Tibial artery (tissue), 4 donors: ENCODE results near the gene ZYG11A.

Experiments used
- DNase-seq, 2 donors: peaks; one replicate each; pipeline ENCODE4 v3.0.0-alpha.2; 2019
- H3K27ac ChIP-seq, 2 donors: fragments of 200-600 bp; sonication (generic) in 1 of 2; 1 replicate in 1 of 2; 2 replicates in 1 of 2; pipeline ENCODE4 v1.5.1; 2018 to 2019; ENCODE audit warnings: mild to moderate bottlenecking in 1 of 2
- H3K27me3 ChIP-seq, 2 donors: fragments of 200-600 bp; sonication (generic) in 1 of 2; one replicate each; pipeline versions ENCODE4 v1.5.1 to v1.6.0; 2016 to 2019
- H3K36me3 ChIP-seq, 3 donors: fragments of 200-600 bp; sonication (generic) in 2 of 3; one replicate each; pipeline ENCODE4 v1.5.1; 2016 to 2019; ENCODE audit warnings: mild to moderate bottlenecking in 2 of 3
- H3K4me1 ChIP-seq, 4 donors: fragments of 200-600 bp; sonication (generic) in 2 of 4; 1 replicate in 3 of 4; 2 replicates in 1 of 4; pipeline ENCODE4 v1.5.1; 2016 to 2019
- H3K4me3 ChIP-seq, 2 donors: fragments of 200-600 bp; sonication (generic) in 1 of 2; 1 replicate in 1 of 2; 2 replicates in 1 of 2; pipeline ENCODE4 v1.5.1; 2018 to 2019; ENCODE audit warnings: mild to moderate bottlenecking in 2 of 2
- H3K9me3 ChIP-seq, 3 donors: fragments of 200-600 bp; sonication (generic) in 1 of 3; one replicate each; pipeline ENCODE4 v1.5.1; 2016 to 2019
- CTCF ChIP-seq, 2 experiments: fragments of 200-600 bp in 1 of 2; fragments of 450-650 bp in 1 of 2; IDR thresholded peaks; one replicate each; pipeline ENCODE4 v1.5.1; 2017 to 2019; ENCODE audit warnings: antibody characterized with exemption in 2 of 2, mild to moderate bottlenecking in 1 of 2, moderate library complexity in 1 of 2
- intact Hi-C: fragments of 100-400 bp; cut with DNase I; formaldehyde crosslinking; loops from one replicate; pipeline ENCODE4 v1.15.0; 2023; ENCODE audit warnings: low total_unique reads

ZYG11A gene

GRCh38 chr1:52887483-52887882, 44.9 kb downstream of the ZYG11A start:
- Histone ChIP-seq H3K27me3 (no peaks in the 10 kb centered on the region), H3K36me3 (no peaks in the 10 kb centered on the region), H3K4me3 (no peak overlapping the region), H3K4me1 (no peaks in the 10 kb centered on the region), H3K9me3 (no peaks in the 10 kb centered on the region), H3K27ac (no peak overlapping the region)
- no peak for DNase-seq
- intact Hi-C loops = no loop called here
- TF ChIP-seq CTCF (IDR thresholded peaks at IDR 0.05) = no peak

- H3K9me3 ChIP-seq = no peaks in the 10 kb centered on the region
- intact Hi-C loops = no loop called here
- peaks cover 0 to 28% (median 24%) of the 10 kb centered on the region in 3 donors for H3K36me3 ChIP-seq
- H3K27ac ChIP-seq = no peak overlapping the region
- no peaks in the 10 kb centered on the region for H3K27me3 ChIP-seq
- no peak for TF ChIP-seq CTCF (IDR thresholded peaks at IDR 0.05)
- no peak for DNase-seq
- H3K4me1 ChIP-seq = no peaks in the 10 kb centered on the region
- H3K4me3 ChIP-seq = no peak overlapping the region
Measured at GRCh38 chr1:52892424-52893215, 50.1 kb downstream of the ZYG11A start.

GRCh38 chr1:52899445-52899894, 56.9 kb downstream of the ZYG11A start:
- peaks cover 0 to 53% (median 32%) of the 10 kb centered on the region in 3 donors for H3K36me3 ChIP-seq
- no peak overlapping the region for H3K4me3 ChIP-seq
- no peak for DNase-seq
- H3K9me3 ChIP-seq = no peaks in the 10 kb centered on the region
- intact Hi-C loops = no loop called here
- no peaks in the 10 kb centered on the region for H3K27me3 ChIP-seq
- no peak overlapping the region for H3K27ac ChIP-seq
- H3K4me1 ChIP-seq = no peaks in the 10 kb centered on the region
- TF ChIP-seq CTCF (IDR thresholded peaks at IDR 0.05) = no peak

- intact Hi-C loops = no loop called here
- peaks cover 0 to 6% (median 3%) of the 10 kb centered on the region in 4 donors for H3K4me1 ChIP-seq
- peaks cover 0 to 55% (median 30%) of the 10 kb centered on the region in 3 donors for H3K36me3 ChIP-seq
- H3K27ac ChIP-seq = no peak overlapping the region
- no peak overlapping the region for H3K4me3 ChIP-seq
- TF ChIP-seq CTCF (IDR thresholded peaks at IDR 0.05) = no peak
- DNase-seq = no peak
- H3K27me3 ChIP-seq = no peaks in the 10 kb centered on the region
- no peaks in the 10 kb centered on the region for H3K9me3 ChIP-seq
Measured at GRCh38 chr1:52900402-52900801, 57.8 kb downstream of the ZYG11A start.

GRCh38 chr1:52901384-52901783, 58.8 kb downstream of the ZYG11A start:
- peaks cover 0 to 46% (median 20%) of the 10 kb centered on the region in 3 donors for H3K36me3 ChIP-seq
- no peak for DNase-seq
- TF ChIP-seq CTCF (IDR thresholded peaks at IDR 0.05) = no peak
- no peaks in the 10 kb centered on the region for H3K9me3 ChIP-seq
- H3K27me3 ChIP-seq = no peaks in the 10 kb centered on the region
- no peak overlapping the region for H3K4me3 ChIP-seq
- H3K4me1 ChIP-seq = peaks cover 0 to 16% (median 4%) of the 10 kb centered on the region in 4 donors
- H3K27ac ChIP-seq = no peak overlapping the region
- intact Hi-C loops = no loop called here
